B cell (primary cell): ENCODE measurements around the gene PLEKHG4B. TPM values are rescaled to one million over a fixed set of nuclear protein-coding genes. Genes with fewer than 3 reads are reported as not detected.

Experiments
- ATAC-seq: fragments of 200-7000 bp; cut with Tn5 transposase; one replicate; pipeline ENCODE4 v1.10.0; 2021; ENCODE audit warnings: low read depth, mild to moderate bottlenecking, moderate number of reproducible peaks, moderate library complexity
- CTCF ChIA-PET: fragments of 350-600 bp; sonication (Branson Sonifier 250); formaldehyde crosslinking; loops from one replicate; lab custom pipeline; 2021; ENCODE audit warnings: antibody characterized with exemption, inconsistent platforms; lab: Charles Lee
- POLR2A ChIA-PET: fragments of 350-600 bp; sonication (Branson Sonifier 250); formaldehyde crosslinking; loops from one replicate; lab custom pipeline; 2021; ENCODE audit warnings: antibody characterized with exemption; lab: Charles Lee
- DNase-seq: peaks from one replicate; pipeline ENCODE4 v3.0.0; 2013
- H2AFZ ChIP-seq: 2 replicates; pipeline ENCODE4 v1.6.1; 2012; ENCODE audit warnings: mild to moderate bottlenecking, low read depth, low read length; ENCODE audit not compliant: insufficient read depth, poor library complexity, severe bottlenecking
- H3K27ac ChIP-seq, 2 donors: 1 replicate in 1 of 2; 2 replicates in 1 of 2; pipeline ENCODE4 v1.5.1; 2012 to 2013; ENCODE audit warnings: low read length in 2 of 2, mild to moderate bottlenecking in 2 of 2, moderate library complexity in 1 of 2
- H3K27me3 ChIP-seq, 4 experiments: fragments of 200-600 bp in 1 of 4; sonication (generic) in 1 of 4; replicated peaks in 1 of 4; 1 replicate in 2 of 4; 2 replicates in 2 of 4; pipeline versions ENCODE4 v1.6.1 to v1.7.0; 2013 to 2016; ENCODE audit warnings: low read length in 3 of 4, mild to moderate bottlenecking in 2 of 4, mixed read lengths in 1 of 4, moderate library complexity in 1 of 4; ENCODE audit not compliant: insufficient read depth in 4 of 4, control insufficient read depth in 3 of 4; ENCODE audit errors: control extremely low read depth in 1 of 4
- H3K36me3 ChIP-seq, 2 experiments: replicated peaks in 1 of 2; 1 replicate in 1 of 2; 2 replicates in 1 of 2; pipeline versions ENCODE4 v1.6.1 to v1.7.1; 2013; ENCODE audit warnings: low read length in 1 of 2; ENCODE audit not compliant: insufficient read depth in 2 of 2, control insufficient read depth in 1 of 2; ENCODE audit errors: control extremely low read depth in 1 of 2, extremely low read depth in 1 of 2
- H3K4me1 ChIP-seq, 2 donors: fragments of 200-600 bp in 1 of 2; sonication (generic) in 1 of 2; 1 replicate in 1 of 2; 2 replicates in 1 of 2; pipeline versions ENCODE4 v1.5.1 to v1.6.1; 2013 to 2017; ENCODE audit warnings: low read length in 2 of 2; ENCODE audit not compliant: control insufficient read depth in 2 of 2, insufficient read depth in 2 of 2
- H3K4me2 ChIP-seq: replicated peaks from 2 replicates; pipeline ENCODE3; 2012; ENCODE audit warnings: mild to moderate bottlenecking, low read depth, low read length; ENCODE audit not compliant: poor library complexity, severe bottlenecking
- H3K4me3 ChIP-seq, 5 experiments: fragments of 200-600 bp in 1 of 5; sonication (generic) in 1 of 5; 1 replicate in 3 of 5; 2 replicates in 2 of 5; pipeline versions ENCODE4 v1.5.1 to v1.7.0; 2011 to 2016; ENCODE audit warnings: low read length in 4 of 5, mild to moderate bottlenecking in 4 of 5, low read depth in 2 of 5, control low read depth in 1 of 5, moderate library complexity in 1 of 5; ENCODE audit not compliant: insufficient read depth in 1 of 5; ENCODE audit errors: control extremely low read depth in 1 of 5, extremely low read depth in 1 of 5
- H3K79me2 ChIP-seq: fragments of 200-600 bp; sonication (generic); one replicate; pipeline ENCODE4 v1.6.0; 2016; ENCODE audit warnings: low read length; ENCODE audit not compliant: control insufficient read depth, insufficient read depth
- H3K9ac ChIP-seq: fragments of 200-600 bp; sonication (generic); 2 replicates; pipeline ENCODE4 v1.6.1; 2017; ENCODE audit warnings: mild to moderate bottlenecking, low read length, moderate library complexity
- H3K9me3 ChIP-seq, 3 donors: one replicate each; pipeline versions ENCODE4 v1.6.1 to v1.7.1; 2013; ENCODE audit warnings: low read length in 2 of 3; ENCODE audit not compliant: control insufficient read depth in 2 of 3, insufficient read depth in 1 of 3; ENCODE audit errors: control extremely low read depth in 1 of 3
- H4K20me1 ChIP-seq: 2 replicates; pipeline ENCODE4 v1.6.0; 2012; ENCODE audit warnings: mild to moderate bottlenecking, low read length; ENCODE audit not compliant: insufficient read depth, control insufficient read depth, poor library complexity, severe bottlenecking
- H3K27ac Mint-ChIP-seq: one replicate; pipeline ENCODE4 v1.8.0; 2021; ENCODE audit warnings: mixed read lengths
- H3K27me3 Mint-ChIP-seq: one replicate; pipeline ENCODE4 v1.8.0; 2021; ENCODE audit warnings: mixed read lengths
- H3K4me1 Mint-ChIP-seq: one replicate; pipeline ENCODE4 v1.8.0; 2021; ENCODE audit warnings: mixed read lengths
- H3K4me3 Mint-ChIP-seq: one replicate; pipeline ENCODE4 v1.8.0; 2021; ENCODE audit warnings: mixed read lengths
- H3K9me3 Mint-ChIP-seq: one replicate; pipeline ENCODE4 v1.8.0; 2022; ENCODE audit warnings: mixed read lengths; ENCODE audit not compliant: insufficient read depth
- EZH2 ChIP-seq: IDR thresholded peaks from 2 replicates; pipeline ENCODE4 v1.6.1; 2012; ENCODE audit warnings: borderline replicate concordance, low read depth, mild to moderate bottlenecking, moderate library complexity, low read length; ENCODE audit not compliant: insufficient read depth, poor library complexity, severe bottlenecking
- WGBS: methylation state at CpG from one replicate; pipeline ENCODE4 v1.1.5; 2013; ENCODE audit warnings: missing lambda C conversion rate; ENCODE audit not compliant: insufficient coverage; 5-methylcytosine and 5-hydroxymethylcytosine counted together
- intact Hi-C: fragments of 100-400 bp; cut with micrococcal nuclease; formaldehyde crosslinking; loops from one replicate; pipeline ENCODE4 v1.10.0; 2022
- polyA plus RNA-seq: library from polyadenylated mRNA; depleted of rRNA; stranded (reverse); fragments of >200 nt; gene quantifications from 2 replicates; pipeline ENCODE4 v1.2.3, GENCODE V29; 2012
- total RNA-seq, 2 donors: library from RNA; stranded (reverse); fragments of 120-200 nt in 1 of 2; gene quantifications; 1 replicate in 1 of 2; 2 replicates in 1 of 2; pipeline versions ENCODE4 v1.2.3 to v1.2.4, GENCODE V29; 2013 to 2022
- TF ChIP-seq, protein P1 (sequence below): fragments of 200-600 bp; IDR thresholded peaks from one replicate; pipeline ENCODE4 v1.8.0; 2022; ENCODE audit warnings: antibody characterized with exemption, mild to moderate bottlenecking

The PLEKHG4B gene
- total and polyA plus RNA-seq, 2 donors (not counting 1 experiment from before 2014, with no cell fraction given), result not detected

DNA sequence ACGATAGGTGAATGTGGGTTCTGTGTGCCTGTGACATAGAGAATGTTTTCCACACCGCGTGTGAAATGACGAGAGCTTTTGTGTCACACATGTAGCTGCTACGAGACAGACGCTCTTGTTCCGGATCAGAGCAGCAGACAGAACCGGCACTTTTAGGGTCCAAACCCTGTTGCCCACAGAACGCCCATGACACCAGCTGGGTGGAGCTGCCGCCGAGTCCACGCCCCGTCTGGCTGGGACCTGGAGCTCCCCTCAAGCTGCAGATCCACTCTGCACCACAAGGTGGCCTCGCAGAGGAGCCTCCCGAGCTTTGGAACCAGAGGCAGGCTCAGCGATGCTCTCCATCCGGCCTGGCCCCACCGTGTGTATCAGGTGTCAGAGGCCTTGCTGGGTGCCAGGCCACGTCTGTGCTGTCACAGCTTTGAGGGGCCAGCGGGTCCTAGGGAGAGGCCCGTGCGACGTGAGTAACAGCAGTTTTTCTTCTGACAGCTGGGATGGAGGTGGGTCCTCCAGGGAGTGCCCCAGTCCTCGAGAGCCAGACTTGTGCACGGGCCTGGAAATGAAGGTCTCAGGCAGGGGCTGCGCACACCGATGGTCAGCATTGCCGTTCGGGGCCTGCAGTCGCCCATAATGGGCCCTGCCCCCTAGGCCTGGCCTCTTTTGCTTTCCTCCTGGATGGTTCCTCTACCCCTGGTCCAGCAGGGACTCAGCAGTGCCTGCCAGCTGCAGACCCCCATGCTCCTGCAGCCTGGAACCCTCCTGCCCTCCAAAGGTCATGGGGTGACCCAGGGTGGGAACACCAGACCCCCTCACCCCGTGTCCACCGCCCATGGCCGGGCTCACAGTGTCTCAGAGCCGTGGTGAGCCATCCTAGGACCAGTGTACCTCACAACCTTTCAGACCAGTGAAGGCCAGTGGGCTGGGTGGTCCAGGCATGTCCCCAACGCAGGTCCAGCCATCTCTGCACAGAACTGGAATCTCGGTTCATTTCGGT, 96.8 kb downstream of the PLEKHG4B start:
- H3K27ac ChIP-seq, result no peak overlapping the region
- peak overlapping the region; percentile 62 for H3K4me2 ChIP-seq
- no peaks in the 10 kb centered on the region for H3K36me3 ChIP-seq
- peaks cover 16 to 19% of the 10 kb centered on the region in 2 donors for H3K4me1 ChIP-seq
- H3K4me3 ChIP-seq, result no peak overlapping the region
- no peaks in the 10 kb centered on the region for H4K20me1 ChIP-seq
- intact Hi-C loops, result loop anchor here (1.0 kb wide), 2 partner anchors 30 to 243 kb away; partner anchors contain the start of genes CCDC127 and SDHA
- peak overlapping the region; percentile 26 for H3K27ac Mint-ChIP-seq
- H3K9ac ChIP-seq, result no peak overlapping the region
- peaks cover 16% of the 10 kb centered on the region for H3K27me3 Mint-ChIP-seq
- CTCF ChIA-PET, result interaction anchor here (0.6 to 2.6 kb wide), 13 partner anchors 10 to 717 kb away, joined by 3 to 19 read pairs (median 4); partner anchors contain the start of genes AHRR, CCDC127 and SDHA
- TF ChIP-seq, protein P1, sequence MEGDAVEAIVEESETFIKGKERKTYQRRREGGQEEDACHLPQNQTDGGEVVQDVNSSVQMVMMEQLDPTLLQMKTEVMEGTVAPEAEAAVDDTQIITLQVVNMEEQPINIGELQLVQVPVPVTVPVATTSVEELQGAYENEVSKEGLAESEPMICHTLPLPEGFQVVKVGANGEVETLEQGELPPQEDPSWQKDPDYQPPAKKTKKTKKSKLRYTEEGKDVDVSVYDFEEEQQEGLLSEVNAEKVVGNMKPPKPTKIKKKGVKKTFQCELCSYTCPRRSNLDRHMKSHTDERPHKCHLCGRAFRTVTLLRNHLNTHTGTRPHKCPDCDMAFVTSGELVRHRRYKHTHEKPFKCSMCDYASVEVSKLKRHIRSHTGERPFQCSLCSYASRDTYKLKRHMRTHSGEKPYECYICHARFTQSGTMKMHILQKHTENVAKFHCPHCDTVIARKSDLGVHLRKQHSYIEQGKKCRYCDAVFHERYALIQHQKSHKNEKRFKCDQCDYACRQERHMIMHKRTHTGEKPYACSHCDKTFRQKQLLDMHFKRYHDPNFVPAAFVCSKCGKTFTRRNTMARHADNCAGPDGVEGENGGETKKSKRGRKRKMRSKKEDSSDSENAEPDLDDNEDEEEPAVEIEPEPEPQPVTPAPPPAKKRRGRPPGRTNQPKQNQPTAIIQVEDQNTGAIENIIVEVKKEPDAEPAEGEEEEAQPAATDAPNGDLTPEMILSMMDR, result peak; percentile 92
- no peak for TF ChIP-seq EZH2
- H3K9me3 Mint-ChIP-seq, result no peaks in the 10 kb centered on the region
- no peaks in the 10 kb centered on the region for H3K79me2 ChIP-seq
- POLR2A ChIA-PET, result no interaction called here
- WGBS, result 40% methylated on average over 37 of the region's 37 CpGs
- H2AFZ ChIP-seq, result peak overlapping the region; percentile 43
- peaks cover 0 to 29% (median 2%) of the 10 kb centered on the region in 4 experiments for H3K27me3 ChIP-seq
- no peaks in the 10 kb centered on the region for H3K9me3 ChIP-seq
- peaks cover 21% of the 10 kb centered on the region for H3K4me1 Mint-ChIP-seq
- ATAC-seq (peak; percentile 96), DNase-seq (peak; percentile 87)
- peak overlapping the region; percentile 56 for H3K4me3 Mint-ChIP-seq
